MCF 10A (cell line): ENCODE measurements around the gene ATL1. TPM values are rescaled to one million over a fixed set of nuclear protein-coding genes. Genes with fewer than 3 reads are reported as not detected.

Source experiments
- BruUV-seq: library from RNA; stranded (reverse); fragments of 400-500 nt; replicated peaks from 2 replicates; lab custom pipeline; 2021; lab: Mats Ljungman, UMichigan
- CTCF ChIA-PET: fragments of 300-600 bp; sonication (Branson Sonifier 250); formaldehyde crosslinking; extraction: SDS; loops from one replicate; lab custom pipeline; 2021; ENCODE audit warnings: antibody characterized with exemption, inconsistent platforms; lab: Yijun Ruan, JAX
- POLR2A ChIA-PET: fragments of 300-600, 350-650 bp; sonication (Branson Sonifier 250); formaldehyde crosslinking; extraction: SDS; loops from one replicate; lab custom pipeline; 2020; ENCODE audit warnings: antibody characterized with exemption, inconsistent platforms; lab: Yijun Ruan, JAX
- DNase-seq: peaks from one replicate; pipeline ENCODE4 v3.0.0-alpha.2; 2018; ENCODE audit not compliant: unreplicated experiment
- H3K27ac Mint-ChIP-seq: one replicate; pipeline ENCODE4 v1.8.0; 2022; ENCODE audit warnings: mild to moderate bottlenecking, low read depth, mixed read lengths; ENCODE audit not compliant: unreplicated experiment
- H3K27me3 Mint-ChIP-seq: one replicate; pipeline ENCODE4 v1.8.0; 2022; ENCODE audit warnings: mixed read lengths; ENCODE audit not compliant: insufficient read depth, unreplicated experiment
- H3K36me3 Mint-ChIP-seq: one replicate; pipeline ENCODE4 v1.8.0; 2022; ENCODE audit warnings: mild to moderate bottlenecking, moderate library complexity, mixed read lengths; ENCODE audit not compliant: insufficient read depth, unreplicated experiment
- H3K4me1 Mint-ChIP-seq: one replicate; pipeline ENCODE4 v1.8.0; 2022; ENCODE audit warnings: mixed read lengths; ENCODE audit not compliant: insufficient read depth, unreplicated experiment
- H3K4me3 Mint-ChIP-seq: one replicate; pipeline ENCODE4 v1.8.0; 2022; ENCODE audit warnings: mild to moderate bottlenecking, moderate library complexity, mixed read lengths; ENCODE audit not compliant: unreplicated experiment
- H3K9me3 Mint-ChIP-seq: one replicate; pipeline ENCODE4 v1.8.0; 2022; ENCODE audit warnings: mixed read lengths; ENCODE audit not compliant: unreplicated experiment
- CTCF ChIP-seq: fragments of 200-600 bp; IDR thresholded peaks from one replicate; pipeline ENCODE4 v1.8.0; 2022; ENCODE audit warnings: antibody characterized with exemption, mild to moderate bottlenecking; ENCODE audit not compliant: unreplicated experiment
- intact Hi-C: fragments of 100-400 bp; cut with micrococcal nuclease; formaldehyde crosslinking; loops from 2 replicates; pipeline ENCODE4 v1.14.1; 2022
- total RNA-seq: library from RNA; stranded (reverse); gene quantifications from 2 replicates; pipeline ENCODE4 v1.2.3, GENCODE V29; 2022

Gene ATL1
- total RNA-seq, 1 experiment from 2014 or later, result 3.3 TPM

- DNase-seq, result no peak
- Mint-ChIP-seq H3K4me3 (no peak overlapping the region), H3K27ac (no peak overlapping the region), H3K27me3 (no peaks in the 10 kb centered on the region), H3K36me3 (peaks cover 23% of the 10 kb centered on the region), H3K9me3 (no peaks in the 10 kb centered on the region), H3K4me1 (peaks cover 49% of the 10 kb centered on the region)
- POLR2A ChIA-PET, result interaction anchor here (0.6 to 2.7 kb wide), 5 partner anchors 133 to 224 kb away, joined by 3 to 11 read pairs (median 4); partner anchors contain the start of genes DMAC2L and L2HGDH
- intact Hi-C loops, result no loop called here
- no peak for TF ChIP-seq CTCF
- CTCF ChIA-PET, result interaction anchor here (0.5 to 2.7 kb wide), 7 partner anchors 15 to 689 kb away, joined by 3 to 19 read pairs (median 4); partner anchors contain the start of gene CDKL1
- no TSS peak for BruUV-seq
Measured at GRCh38 chr14:50528000-50528399, 31.9 kb upstream of the ATL1 start.

- H3K4me1 Mint-ChIP-seq, result peaks cover 42% of the 10 kb centered on the region
- H3K4me3 Mint-ChIP-seq, result peak overlapping the region; percentile 80
- POLR2A ChIA-PET, result interaction anchor here (0.6 to 2.7 kb wide), 7 partner anchors 15 to 218 kb away, joined by 3 to 11 read pairs (median 5); partner anchors contain the start of genes DMAC2L and L2HGDH
- peak overlapping the region; percentile 46 for H3K27ac Mint-ChIP-seq
- no TSS peak for BruUV-seq
- intact Hi-C loops, result loop anchor here (5.0 to 10.0 kb wide), 2 partner anchors 665 to 897 kb away; no protein-coding TSS in a partner anchor
- TF ChIP-seq CTCF, result no peak
- no peak for DNase-seq
- H3K27me3 Mint-ChIP-seq, result no peaks in the 10 kb centered on the region
- H3K9me3 Mint-ChIP-seq, result no peaks in the 10 kb centered on the region
- CTCF ChIA-PET, result interaction anchor here (1.0 to 2.7 kb wide), 4 partner anchors 82 to 209 kb away, joined by 3 to 19 read pairs (median 4); partner anchors contain the start of gene CDKL1
- peaks cover 23% of the 10 kb centered on the region for H3K36me3 Mint-ChIP-seq
Measured at GRCh38 chr14:50529288-50530179, 30.4 kb upstream of the ATL1 start.

GRCh38 chr14:50530358-50530757 is 29.6 kb upstream of the ATL1 start:
- Mint-ChIP-seq H3K27ac (peak overlapping the region; percentile 46), H3K4me3 (peak overlapping the region; percentile 80), H3K4me1 (peaks cover 34% of the 10 kb centered on the region), H3K9me3 (no peaks in the 10 kb centered on the region), H3K36me3 (peaks cover 23% of the 10 kb centered on the region), H3K27me3 (no peaks in the 10 kb centered on the region)
- no peak for DNase-seq
- ChIA-PET CTCF (interaction anchor here (1.5 to 2.7 kb wide), 2 partner anchors 83 to 209 kb away, joined by 3 to 19 read pairs; no protein-coding TSS in a partner anchor), POLR2A (interaction anchor here (0.9 to 2.7 kb wide), 3 partner anchors 209 to 218 kb away, joined by 3 to 11 read pairs (median 4); partner anchors contain the start of genes DMAC2L and L2HGDH)
- intact Hi-C loops, result loop anchor here (5.0 to 10.0 kb wide), 2 partner anchors 666 to 898 kb away; no protein-coding TSS in a partner anchor
- no TSS peak for BruUV-seq
- no peak for TF ChIP-seq CTCF
